Measurements from ENCODE around the gene GRM4.

- TF ChIP-seq POLR2A (IDR thresholded peaks at IDR 0.05) (no peak), CTCF (IDR thresholded peaks at IDR 0.05) (no peak)
Measured at GRCh38 chr6:34062156-34062555, 83.7 kb downstream of the GRM4 start.

Measured in Peyer's patch (tissue), 4 donors.